GM12874 (cell line): Measurements from ENCODE around the gene VAC14.

Source experiments
- CTCF ChIP-seq: IDR thresholded peaks from 2 replicates; pipeline ENCODE4 v1.5.1; 2011; ENCODE audit warnings: low read depth, mild to moderate bottlenecking, control low read depth, low read length, moderate library complexity; ENCODE audit not compliant: insufficient read depth

Gene VAC14

GRCh38 chr16:70656712-70657263 is 144.2 kb downstream of the VAC14 start:
- TF ChIP-seq CTCF = no peak

GRCh38 chr16:70656065-70656711 is 144.8 kb downstream of the VAC14 start:
- TF ChIP-seq CTCF = no peak

GRCh38 chr16:70653809-70654771 is 146.9 kb downstream of the VAC14 start:
- TF ChIP-seq CTCF = peak; percentile 71

GRCh38 chr16:70653406-70653805 is 147.6 kb downstream of the VAC14 start:
- TF ChIP-seq CTCF = no peak

GRCh38 chr16:70652322-70652721 is 148.6 kb downstream of the VAC14 start:
- TF ChIP-seq CTCF = no peak

GRCh38 chr16:70651524-70651923 is 149.4 kb downstream of the VAC14 start:
- TF ChIP-seq CTCF = no peak

GRCh38 chr16:70650216-70650615 is 150.7 kb downstream of the VAC14 start:
- no peak for TF ChIP-seq CTCF
